22Rv1 (cell line): ENCODE results near the gene SUSD6.

Experiments
- ZFX ChIP-seq: fragments of 450-650 bp; IDR thresholded peaks from 2 replicates; pipeline ENCODE4 v1.6.1; 2017; ENCODE audit warnings: antibody characterized with exemption, borderline replicate concordance
- TF ChIP-seq, protein P1 (sequence below): fragments of 450-650 bp; IDR thresholded peaks from 2 replicates; pipeline ENCODE4 v1.5.1; 2017; ENCODE audit warnings: mild to moderate bottlenecking

DNA sequence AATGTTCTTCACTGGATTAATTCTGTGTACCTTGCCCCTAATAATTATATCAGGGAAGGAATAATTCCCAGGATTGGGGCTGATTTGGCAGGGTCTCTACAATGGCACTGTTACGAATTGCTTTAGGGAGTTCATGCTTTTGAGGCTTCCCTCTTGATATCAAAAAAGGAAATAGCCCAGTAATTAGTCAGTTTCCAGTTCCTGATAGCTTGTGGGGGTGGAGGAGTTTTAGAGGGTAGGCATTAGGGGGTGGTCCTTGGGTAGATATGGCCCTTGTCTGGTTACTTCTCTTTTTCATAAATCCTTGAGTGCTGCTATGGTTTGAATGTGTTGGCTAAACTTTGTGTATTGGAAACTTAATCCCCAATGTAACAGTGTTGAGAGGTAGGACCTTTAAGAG lies 149.4 kb downstream of the SUSD6 start:
- TF ChIP-seq, protein P1, sequence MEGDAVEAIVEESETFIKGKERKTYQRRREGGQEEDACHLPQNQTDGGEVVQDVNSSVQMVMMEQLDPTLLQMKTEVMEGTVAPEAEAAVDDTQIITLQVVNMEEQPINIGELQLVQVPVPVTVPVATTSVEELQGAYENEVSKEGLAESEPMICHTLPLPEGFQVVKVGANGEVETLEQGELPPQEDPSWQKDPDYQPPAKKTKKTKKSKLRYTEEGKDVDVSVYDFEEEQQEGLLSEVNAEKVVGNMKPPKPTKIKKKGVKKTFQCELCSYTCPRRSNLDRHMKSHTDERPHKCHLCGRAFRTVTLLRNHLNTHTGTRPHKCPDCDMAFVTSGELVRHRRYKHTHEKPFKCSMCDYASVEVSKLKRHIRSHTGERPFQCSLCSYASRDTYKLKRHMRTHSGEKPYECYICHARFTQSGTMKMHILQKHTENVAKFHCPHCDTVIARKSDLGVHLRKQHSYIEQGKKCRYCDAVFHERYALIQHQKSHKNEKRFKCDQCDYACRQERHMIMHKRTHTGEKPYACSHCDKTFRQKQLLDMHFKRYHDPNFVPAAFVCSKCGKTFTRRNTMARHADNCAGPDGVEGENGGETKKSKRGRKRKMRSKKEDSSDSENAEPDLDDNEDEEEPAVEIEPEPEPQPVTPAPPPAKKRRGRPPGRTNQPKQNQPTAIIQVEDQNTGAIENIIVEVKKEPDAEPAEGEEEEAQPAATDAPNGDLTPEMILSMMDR: no peak
- TF ChIP-seq ZFX: no peak
